HG03064 (cell line): ENCODE measurements around the gene TMEM161A.
"Not testable (repeated sequence)": the region's sequence is repeated elsewhere in the genome, so short reads cannot be mapped to it uniquely, and the experiment has no call there.

Source experiments
- ATAC-seq: cut with Tn5 transposase; IDR thresholded peaks from one replicate; pipeline ENCODE4 v1.9.1; 2021; ENCODE audit warnings: low read depth; ENCODE audit not compliant: unreplicated experiment

Gene TMEM161A

DNA sequence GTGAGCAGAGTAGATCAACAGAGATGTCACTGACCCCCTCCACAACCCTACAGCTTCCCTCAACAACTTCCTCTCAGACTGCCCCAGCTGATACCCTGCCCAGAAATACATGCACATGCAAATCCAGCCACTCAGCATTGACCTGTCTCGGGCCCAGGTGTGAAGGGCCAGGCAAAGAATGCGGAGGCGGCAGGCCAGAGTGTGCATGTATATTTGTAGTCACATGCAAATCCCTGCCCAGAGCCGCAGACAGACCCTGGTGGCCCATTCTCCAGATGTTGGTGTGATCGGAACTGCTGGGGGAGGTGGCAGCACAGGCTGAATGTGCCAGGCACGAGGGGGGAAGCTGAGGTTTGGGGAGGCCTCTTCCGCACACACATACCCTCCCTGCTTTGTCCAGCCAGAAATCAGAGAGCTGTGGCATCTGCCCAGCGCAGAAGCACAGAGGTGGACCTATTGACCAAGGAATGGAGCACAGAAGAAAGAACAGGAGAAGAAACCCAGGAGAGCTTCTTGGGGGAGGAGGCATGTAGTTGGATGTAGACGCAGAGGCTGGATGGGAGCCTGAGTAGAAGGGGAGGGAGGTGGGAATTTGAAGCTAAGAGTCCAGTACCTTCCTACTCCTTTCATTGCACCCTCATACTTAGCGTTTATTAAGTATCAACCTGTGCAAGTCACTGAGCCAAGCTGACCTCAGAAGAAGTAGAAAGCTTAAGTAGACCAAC, 17.4 kb upstream of the TMEM161A start:
- ATAC-seq = no peak

DNA sequence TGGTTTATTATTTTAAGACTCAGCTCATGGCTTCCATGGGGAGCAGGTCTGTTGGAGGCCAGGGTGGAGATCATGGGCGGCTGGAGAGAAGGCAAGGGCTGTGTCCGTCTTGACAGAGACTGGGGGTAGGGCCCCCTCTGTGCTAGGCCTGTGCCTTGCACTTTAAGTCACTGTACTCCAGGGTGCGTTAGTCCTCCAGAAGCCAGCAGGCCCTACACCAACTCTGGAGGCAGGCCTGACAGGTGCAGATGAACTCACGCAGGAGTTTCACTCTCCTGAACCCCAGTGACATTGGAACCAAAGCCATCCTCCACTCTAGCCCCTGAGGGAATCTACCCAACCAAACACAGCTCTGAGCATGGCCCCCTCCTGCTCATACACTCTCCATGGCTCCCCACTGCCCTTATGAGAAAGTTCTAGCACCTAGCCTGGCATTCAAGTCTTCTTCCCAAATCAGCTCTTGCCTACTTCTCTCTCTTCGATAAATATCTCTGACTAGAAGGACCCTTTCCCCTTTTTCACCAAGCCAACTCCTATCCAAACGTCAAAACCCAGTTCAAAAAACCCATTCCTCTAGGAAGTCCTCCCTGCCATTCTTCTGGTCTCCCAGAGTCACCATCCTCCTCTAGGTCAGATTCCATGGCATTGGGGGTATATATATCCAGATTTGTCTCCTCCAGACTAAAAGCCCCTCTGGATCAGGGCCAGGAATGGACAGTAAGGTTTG, 16.7 kb upstream of the TMEM161A start:
- ATAC-seq = no peak

DNA sequence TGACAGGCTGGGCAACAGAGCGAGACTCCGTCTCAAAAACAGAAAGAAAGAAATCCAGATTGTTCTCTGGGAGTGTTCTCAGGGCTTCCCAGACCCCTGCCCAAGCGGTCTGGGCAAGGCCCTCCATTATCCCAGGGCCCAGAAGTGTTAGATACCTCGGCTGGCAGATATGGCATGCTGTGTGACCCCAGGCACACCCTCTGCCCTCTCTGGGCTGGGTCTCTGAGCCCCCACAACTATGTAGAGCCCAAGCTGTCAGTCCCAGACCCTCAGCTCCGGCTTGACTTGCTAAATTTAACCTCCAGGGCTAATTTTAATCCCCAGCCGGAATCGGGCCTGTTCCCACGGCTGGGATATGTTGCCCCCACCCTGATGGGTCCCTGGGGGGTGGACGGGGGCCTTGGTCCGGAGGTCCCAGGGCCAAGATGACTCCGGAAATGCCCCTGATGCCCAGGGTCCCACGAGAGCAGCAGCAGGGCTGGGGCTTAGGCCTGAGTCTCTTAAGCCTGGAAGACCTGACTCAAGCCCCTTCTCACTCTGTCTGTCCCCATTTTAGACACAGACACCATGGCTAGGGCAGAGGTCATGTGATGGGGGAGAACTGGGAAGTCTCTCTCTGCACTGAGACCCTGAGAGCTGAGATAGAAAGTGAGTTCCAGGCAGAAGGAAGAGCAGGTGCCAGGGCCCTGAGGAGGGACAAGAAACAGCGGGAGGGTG, 14.5 kb upstream of the TMEM161A start:
- no peak for ATAC-seq

DNA sequence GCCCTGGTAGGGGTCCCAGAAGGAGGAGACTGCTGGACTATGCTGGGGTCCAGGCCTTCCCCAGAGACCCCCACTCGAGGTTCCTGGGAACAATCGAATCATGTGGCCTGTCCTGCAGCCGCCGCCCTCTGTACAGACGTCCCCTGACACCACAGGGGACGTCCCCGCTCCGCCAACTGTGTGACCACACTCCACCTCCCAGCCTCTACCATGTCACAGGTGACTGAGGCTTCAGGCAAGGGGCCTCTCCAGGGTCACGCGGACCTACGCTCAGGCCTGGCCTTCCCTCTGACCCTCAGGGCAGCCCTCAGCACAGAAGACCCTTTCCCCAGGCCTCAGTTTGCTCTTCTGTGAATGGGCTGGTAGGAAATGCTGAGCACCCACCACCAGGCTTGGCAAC, 13.1 kb upstream of the TMEM161A start:
- peak; percentile 50 for ATAC-seq

DNA sequence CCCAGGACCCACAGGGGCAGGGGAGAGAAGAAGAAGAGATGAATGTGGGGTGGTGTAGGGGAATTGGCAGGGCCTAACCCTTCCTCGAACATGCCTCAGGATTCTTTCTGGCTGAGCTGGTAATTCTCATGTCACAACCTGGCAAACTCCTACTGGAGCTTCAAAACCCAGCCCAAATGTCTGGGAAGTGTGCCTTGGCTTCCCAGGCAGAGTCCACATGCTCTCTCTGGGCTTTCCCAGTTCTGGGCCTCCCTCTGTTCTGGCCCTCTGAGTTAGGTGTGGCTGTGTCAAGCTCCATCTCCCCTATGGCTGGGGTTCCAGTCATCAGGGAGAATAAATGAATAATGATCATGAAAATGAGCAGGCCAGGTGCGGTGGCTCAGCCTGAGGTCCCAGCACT, 11.2 kb upstream of the TMEM161A start:
- no peak for ATAC-seq

DNA sequence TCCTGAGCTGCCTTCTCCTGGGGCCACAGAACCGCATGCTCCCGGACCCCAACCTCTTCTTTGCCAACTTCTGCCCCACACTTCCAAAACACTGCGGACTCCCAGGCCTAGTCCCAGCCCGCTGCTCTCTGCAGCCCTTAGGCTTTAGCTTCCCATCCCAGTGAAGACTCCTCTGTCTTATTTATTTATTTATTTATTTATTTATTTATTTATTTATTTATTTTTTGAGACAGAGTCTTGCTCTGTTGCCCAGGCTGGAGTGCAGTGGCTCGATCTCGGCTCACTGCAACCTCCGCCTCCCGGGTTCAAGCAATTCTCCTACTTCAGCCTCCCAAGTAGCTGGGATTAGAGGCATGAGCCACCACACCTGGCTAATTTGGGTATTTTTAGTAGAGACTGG, 10.2 kb upstream of the TMEM161A start:
- not testable (repeated sequence) for ATAC-seq

DNA sequence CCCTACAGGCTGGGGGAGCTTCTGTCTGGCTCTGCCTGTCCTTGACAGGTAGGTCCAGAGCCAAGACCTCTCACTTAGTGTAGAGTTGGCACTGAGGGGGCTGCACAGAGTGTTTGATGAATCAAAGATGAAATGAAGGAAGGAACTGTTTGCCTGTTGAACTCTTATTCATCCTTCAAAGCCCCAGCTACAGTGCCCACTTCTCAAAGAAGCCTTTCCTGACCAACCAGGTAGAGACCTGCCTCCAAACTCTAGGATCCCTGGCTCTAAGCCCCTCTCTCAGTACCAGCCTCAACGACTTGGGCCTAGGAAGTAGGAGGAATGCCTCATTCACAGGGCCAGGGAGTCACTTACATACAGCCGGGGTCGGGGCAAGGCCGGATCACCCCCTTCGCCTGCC, 9.1 kb upstream of the TMEM161A start:
- no peak for ATAC-seq

DNA sequence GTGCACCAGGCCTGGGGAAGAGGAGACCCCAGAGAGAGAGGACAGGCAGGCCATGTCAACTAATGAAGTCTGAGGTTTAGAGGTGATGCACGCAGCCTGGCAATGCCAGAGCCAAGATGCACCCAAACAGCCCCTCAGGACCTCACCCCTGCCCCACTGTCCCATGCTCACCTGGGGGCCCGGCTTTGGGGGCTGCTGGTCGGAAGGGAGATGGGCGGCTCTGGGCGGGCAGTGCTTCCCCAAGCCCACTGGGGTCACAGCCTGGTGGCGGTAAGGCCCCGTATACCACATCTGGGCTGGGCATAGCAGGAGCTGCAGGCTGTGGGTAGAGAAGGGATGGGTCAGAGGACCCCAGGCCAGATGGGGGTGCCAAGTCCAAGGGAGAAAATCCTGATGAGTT, 8.6 kb upstream of the TMEM161A start:
- no peak for ATAC-seq

DNA sequence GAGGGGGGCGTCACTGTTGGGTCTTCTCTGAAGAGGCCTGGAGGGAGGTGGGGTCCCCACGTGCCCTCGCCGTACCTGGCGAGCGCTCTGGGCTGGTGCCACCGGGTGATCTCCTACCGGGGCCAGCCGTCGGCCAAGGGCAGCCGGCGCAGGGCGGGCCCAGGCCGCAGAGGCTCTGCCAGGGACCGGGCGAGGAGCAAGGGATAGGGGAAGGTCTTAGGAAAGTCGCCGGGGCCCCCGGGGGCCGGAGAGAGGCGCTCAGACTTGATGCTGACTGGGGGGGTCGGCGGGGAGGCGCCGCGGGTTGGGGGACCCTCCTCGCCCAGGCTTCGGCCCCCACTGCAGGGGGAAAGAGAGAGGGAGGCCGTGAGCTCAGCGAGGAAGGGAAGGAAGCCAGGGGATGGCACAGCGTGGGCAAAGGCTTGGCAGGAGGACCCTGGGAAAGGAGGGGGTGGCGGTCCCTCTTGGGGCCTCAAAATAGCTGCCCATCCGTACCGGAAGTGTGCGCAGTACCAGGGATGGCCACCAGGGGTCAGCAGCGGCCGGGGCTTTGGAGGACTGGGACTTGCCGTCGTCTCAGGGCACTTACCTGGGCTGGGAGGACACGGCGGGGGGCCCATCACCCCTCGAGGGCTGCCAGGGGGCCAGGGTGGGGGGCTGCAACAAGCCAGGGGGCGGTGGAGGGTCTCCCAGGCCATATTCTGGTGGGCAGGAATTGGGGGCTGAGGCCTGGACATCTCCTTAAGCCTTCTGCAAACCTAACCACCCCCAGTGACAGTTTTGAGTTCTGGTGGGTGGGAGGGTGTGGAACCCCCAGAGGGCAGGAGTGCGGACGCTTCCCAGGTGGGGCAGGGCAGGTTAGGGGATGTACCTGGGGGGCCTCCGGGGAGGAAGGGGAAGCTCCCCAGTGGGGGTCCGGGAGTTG, 7.7 kb upstream of the TMEM161A start:
- no peak for ATAC-seq

DNA sequence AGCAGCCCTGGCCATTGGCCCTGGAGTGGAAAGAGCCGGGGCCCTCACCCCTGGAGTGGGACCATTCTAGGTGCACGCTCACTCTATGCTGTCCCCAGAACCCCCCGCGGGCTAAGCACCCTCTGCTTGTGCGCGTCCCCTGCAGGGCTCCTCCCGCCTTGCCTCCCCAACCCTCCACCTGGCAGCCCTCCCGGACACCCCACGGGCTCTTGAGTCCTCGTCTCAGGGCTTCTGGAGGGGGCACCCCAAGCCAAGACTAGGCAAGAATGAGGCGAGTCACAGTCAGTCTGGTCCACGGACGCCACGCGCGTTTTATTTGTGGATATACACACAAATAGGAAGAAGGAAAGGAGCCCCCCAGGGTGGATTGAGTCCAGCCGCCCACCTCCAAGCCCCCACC, 7.0 kb upstream of the TMEM161A start:
- ATAC-seq = no peak

DNA sequence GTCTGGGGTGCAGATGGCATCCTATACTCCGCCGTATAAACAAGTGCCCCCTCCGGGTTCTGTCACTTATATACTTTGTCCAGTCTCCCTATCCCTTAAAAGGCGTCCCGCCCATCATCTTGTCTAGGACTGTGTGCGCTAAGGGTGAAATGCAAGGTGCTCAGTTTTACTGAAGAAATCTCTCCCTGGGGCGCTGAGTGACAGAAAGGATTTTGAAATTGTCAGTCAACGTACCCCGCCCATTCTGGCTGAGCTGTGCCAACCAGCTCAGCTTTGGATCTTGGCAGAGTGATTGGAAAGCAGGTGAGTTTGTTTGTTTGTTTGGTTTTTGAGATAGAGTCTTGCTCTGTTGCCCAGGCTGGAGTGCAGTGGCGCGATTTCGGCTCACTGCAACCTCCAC, 4.1 kb upstream of the TMEM161A start:
- ATAC-seq = no peak

DNA sequence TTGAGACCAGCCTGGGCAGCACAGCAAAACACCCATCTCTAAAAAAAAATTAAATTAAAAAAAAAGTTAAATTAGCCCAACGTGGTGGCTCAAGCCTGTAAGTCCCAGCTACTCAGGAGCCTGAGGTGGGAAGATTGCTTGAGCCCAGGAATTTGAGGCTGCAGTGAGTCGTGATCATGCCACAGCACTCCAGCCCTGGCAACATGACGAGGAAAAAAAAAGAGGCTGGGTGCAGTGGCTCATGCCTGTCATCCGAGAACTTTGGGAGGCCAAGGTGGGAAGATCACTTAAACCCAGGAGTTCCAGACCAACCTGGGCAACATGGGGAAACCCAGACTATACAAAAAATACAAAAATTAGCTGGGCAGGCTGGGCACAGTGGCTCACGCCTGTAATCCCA, 2.2 kb upstream of the TMEM161A start:
- no peak for ATAC-seq

DNA sequence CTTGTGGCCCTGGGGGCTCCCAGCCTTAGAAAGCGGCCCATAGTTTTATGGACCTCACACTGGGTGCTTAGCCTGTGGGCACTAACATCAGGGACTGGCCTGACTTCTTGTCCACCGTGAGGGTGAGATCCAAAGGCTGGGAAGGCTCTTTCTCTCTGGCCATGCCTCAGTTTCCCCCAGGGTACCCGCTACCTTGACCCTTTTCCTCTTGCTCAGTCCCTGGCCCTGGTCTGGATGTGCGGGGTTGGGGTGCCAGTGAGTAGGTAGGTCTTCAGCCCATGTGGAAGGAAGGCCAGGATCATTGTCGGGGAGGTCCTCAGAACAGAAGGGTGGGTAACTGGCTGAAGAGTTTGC, 1.6 kb upstream of the TMEM161A start:
- ATAC-seq = no peak

DNA sequence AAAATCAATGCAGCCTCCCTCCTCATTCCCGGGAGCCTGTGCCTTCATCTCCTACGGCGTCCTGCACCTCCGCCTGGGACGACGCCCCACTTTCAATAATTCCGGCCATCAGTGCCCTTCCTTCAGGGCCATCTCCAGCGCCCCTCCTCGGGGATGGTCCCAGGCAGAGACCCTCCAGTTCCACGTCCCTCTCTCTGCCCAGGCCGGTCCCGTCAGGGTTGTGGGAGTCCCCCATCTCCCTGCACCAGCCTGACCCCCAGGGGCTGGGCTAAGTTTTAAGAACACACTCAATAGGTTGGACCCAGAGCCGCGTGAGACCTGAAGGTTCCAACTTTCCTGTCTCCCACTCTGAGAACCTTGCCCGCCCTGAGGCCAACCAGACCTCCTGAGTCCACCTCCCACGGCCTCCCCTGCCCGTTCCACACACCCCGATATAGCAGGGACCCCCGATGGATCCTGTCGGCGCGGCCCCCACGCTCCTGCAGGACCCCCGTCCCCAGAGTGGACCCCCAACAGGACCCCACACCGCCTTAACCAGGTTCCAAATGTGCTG, 646 bp downstream of the TMEM161A start:
- no peak for ATAC-seq

DNA sequence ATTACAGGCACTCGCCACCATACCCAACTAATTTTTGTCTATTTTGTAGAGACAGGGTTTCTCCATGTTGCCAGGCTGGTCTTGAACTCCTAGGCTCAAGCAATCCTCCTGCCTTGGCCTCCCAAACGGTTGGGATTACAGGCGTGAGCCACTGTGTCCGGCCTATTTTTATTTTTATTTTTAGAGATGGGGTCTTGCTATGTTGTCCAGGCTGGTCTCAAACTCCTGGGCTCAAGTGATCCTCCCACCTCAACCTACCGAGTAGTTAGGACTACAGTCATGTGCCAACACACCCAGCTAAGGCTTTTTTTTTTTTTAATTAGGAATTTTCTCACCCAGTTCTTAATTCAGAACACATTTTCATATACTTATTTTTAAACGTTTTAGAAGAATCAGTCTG, 2.6 kb downstream of the TMEM161A start:
- ATAC-seq = not testable (repeated sequence)

DNA sequence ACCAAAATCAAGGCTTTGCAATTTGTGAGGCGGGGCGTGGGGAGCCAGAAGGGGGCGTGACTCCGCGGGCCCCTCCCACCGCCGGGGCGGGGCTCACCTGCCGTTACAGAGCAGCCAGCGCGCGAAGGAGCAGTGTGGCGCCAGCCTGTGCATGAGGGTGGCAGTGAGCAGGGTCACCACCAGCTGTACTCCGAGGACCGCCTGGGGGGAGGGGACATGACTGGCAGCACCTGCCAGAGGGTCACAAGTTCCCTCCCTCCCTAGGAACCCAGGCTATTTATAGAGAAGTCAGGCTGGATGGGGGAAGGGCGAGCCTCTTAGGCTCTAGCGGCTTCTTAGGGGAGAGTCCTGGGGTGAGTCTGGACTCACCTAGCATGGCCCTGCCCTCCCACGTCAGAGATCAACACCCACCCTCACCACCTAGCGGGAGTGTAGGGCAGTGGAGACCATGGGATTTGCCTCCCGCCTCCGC, 3.6 kb downstream of the TMEM161A start:
- ATAC-seq = no peak

DNA sequence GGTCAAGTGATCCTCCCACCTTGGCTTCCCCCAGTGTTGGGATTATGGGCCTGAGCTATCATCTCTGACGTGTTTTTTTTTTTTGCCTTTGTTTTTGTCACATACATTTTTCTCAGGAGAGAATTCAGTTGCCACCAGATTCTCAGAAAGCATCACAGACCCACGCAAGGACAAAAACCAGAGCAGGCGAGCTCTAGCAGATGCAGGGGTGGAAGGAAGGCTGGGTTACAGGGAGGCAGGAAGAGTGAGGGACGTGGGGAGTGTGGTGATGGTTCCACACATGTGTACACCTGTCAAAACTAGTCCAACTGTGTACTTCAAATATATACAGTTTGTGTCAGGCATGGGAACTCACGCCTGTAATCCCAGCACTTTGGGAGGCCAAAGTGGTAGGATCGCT, 4.3 kb downstream of the TMEM161A start:
- ATAC-seq = no peak

DNA sequence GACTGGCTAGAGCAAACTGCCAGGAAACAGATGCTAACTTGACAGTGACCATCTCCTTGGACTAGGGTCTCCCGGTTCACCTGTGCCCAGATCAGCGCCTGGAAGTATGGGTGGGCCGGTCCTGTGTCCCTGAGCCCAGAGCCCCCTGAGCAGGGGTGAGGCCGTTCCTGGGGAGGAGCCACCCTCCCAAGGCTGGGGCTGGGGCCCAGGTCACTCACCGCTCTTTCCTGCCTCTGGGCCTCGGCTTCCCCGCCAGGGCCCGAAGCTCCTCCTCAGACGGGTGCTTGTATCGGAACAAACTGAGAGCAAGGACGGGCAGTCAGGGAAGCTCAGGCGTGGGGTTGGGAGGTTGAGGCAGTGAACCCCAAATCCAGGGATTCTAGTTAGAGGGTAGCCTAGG, 5.4 kb downstream of the TMEM161A start:
- no peak for ATAC-seq

DNA sequence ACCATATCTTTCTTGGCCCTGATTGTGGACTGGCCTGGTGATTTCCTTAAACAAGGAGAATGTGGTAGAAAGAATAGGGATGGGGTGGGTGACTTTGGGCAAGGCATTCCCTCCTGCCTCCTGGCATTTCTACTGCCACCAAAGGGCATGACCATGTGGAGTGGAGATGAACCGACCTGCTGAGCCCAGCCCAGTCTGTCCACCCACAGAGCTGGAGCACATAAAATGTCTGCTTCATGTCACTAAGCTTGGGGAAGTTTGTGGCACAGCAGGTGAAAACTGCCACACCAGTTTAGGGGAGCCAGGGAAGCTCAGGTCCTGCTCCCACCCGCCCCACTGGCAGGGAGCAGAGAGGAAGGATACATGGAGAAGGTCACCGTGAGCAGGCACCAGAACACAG, 6.3 kb downstream of the TMEM161A start:
- no peak for ATAC-seq

DNA sequence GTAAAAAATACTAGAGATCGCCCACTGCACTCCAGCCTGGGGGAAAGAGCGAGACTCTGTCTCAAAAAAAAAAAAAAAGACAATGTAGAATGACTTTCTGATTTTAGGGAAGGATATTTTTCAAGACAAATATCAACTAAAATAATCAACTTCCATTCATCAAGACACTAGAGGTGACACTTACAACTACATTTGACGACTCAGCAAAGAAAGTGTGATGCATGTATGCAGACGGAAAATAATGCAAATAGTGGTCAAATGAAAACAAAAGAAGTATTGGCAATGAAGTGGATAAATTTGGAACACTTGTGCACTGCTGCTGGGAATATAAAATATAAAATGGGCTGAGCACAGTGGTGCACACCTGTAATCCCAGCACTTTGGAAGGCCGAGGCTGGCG, 12.2 kb downstream of the TMEM161A start:
- ATAC-seq = no peak
